Epithelial cell of proximal tubule (primary cell): ENCODE measurements around the gene CHL1. TPM values are rescaled to one million over a fixed set of nuclear protein-coding genes. Genes with fewer than 3 reads are reported as not detected.

Source experiments
- DNase-seq: peaks from one replicate; pipeline ENCODE4 v3.0.0-alpha.2; 2011; ENCODE audit warnings: low read depth
- H3K4me3 ChIP-seq: 2 replicates; pipeline ENCODE4 v1.5.1; 2011; ENCODE audit warnings: low read depth, mild to moderate bottlenecking, low read length
- CTCF ChIP-seq: conservative IDR thresholded peaks from 2 replicates; pipeline ENCODE4 v1.5.1; 2012; ENCODE audit warnings: low read depth, mild to moderate bottlenecking, low read length
- total RNA-seq: library from RNA; depleted of rRNA; stranded (reverse); fragments of >200 nt; gene quantifications from 2 replicates; pipeline ENCODE4 v1.2.3, GENCODE V29; 2015

The CHL1 gene
- total RNA-seq, 1 donor from 2014 or later: 0.17 TPM

- DNase-seq: no peak
- no peak overlapping the region for H3K4me3 ChIP-seq
- no peak for TF ChIP-seq CTCF
Measured at GRCh38 chr3:291646-292436, 95.3 kb downstream of the CHL1 start.

- TF ChIP-seq CTCF: no peak
- H3K4me3 ChIP-seq: no peak overlapping the region
- no peak for DNase-seq
Measured at GRCh38 chr3:294096-294495, 97.5 kb downstream of the CHL1 start.

- TF ChIP-seq CTCF: no peak
- no peak for DNase-seq
- no peak overlapping the region for H3K4me3 ChIP-seq
Measured at GRCh38 chr3:294581-294980, 98.0 kb downstream of the CHL1 start.

- no peak overlapping the region for H3K4me3 ChIP-seq
- DNase-seq: no peak
- TF ChIP-seq CTCF: no peak
Measured at GRCh38 chr3:295166-295565, 98.6 kb downstream of the CHL1 start.

GRCh38 chr3:297585-297984 lies 101.0 kb downstream of the CHL1 start:
- TF ChIP-seq CTCF: no peak
- no peak for DNase-seq
- no peak overlapping the region for H3K4me3 ChIP-seq

- TF ChIP-seq CTCF: no peak
- DNase-seq: no peak
- H3K4me3 ChIP-seq: no peak overlapping the region
Measured at GRCh38 chr3:299590-300301, 103.2 kb downstream of the CHL1 start.
